NCI-H82 (cell line): ENCODE measurements around the gene RPS17.

ENCODE experiments used
- DNase-seq: peaks from one replicate; lab custom pipeline; 2025; lab: John Stamatoyannopoulos, UW

The RPS17 gene

GRCh38 chr15:82540055-82540983 lies at the start of gene RPS17:
TSS of gene RPS17 (minus strand) at chr15:82540457. CDS start at chr15:82540428, 29 bp downstream.
- DNase-seq, result no peak

- no peak for DNase-seq
Measured at GRCh38 chr15:82587805-82588204, 47.5 kb upstream of the RPS17 start.

- DNase-seq, result no peak
Measured at GRCh38 chr15:82585072-82585471, 44.8 kb upstream of the RPS17 start.

- DNase-seq, result no peak
Measured at GRCh38 chr15:82580713-82581112, 40.5 kb upstream of the RPS17 start.

GRCh38 chr15:82575335-82575734 lies 35.1 kb upstream of the RPS17 start:
- DNase-seq, result no peak

- no peak for DNase-seq
Measured at GRCh38 chr15:82572986-82573385, 32.7 kb upstream of the RPS17 start.

- peak; percentile 65 for DNase-seq
Measured at GRCh38 chr15:82572311-82572710, 32.1 kb upstream of the RPS17 start.

- peak; percentile 84 for DNase-seq
Measured at GRCh38 chr15:82571722-82572222, 31.5 kb upstream of the RPS17 start.

- DNase-seq, result peak; percentile 39
Measured at GRCh38 chr15:82570721-82571508, 30.7 kb upstream of the RPS17 start.

- no peak for DNase-seq
Measured at GRCh38 chr15:82569834-82570233, 29.6 kb upstream of the RPS17 start.

GRCh38 chr15:82568986-82569385 lies 28.7 kb upstream of the RPS17 start:
- no peak for DNase-seq

- DNase-seq, result no peak
Measured at GRCh38 chr15:82567661-82568060, 27.4 kb upstream of the RPS17 start.

GRCh38 chr15:82566690-82567089 lies 26.4 kb upstream of the RPS17 start:
- DNase-seq, result no peak

GRCh38 chr15:82558502-82558901 lies 18.2 kb upstream of the RPS17 start:
- no peak for DNase-seq

- DNase-seq, result no peak
Measured at GRCh38 chr15:82556315-82557035, 16.2 kb upstream of the RPS17 start.

GRCh38 chr15:82554849-82555248 lies 14.6 kb upstream of the RPS17 start:
- DNase-seq, result no peak

GRCh38 chr15:82554351-82554750 lies 14.1 kb upstream of the RPS17 start:
- no peak for DNase-seq

GRCh38 chr15:82553846-82554245 lies 13.6 kb upstream of the RPS17 start:
- no peak for DNase-seq

GRCh38 chr15:82552861-82553260 lies 12.6 kb upstream of the RPS17 start:
- DNase-seq, result no peak

GRCh38 chr15:82551646-82552247 lies 11.5 kb upstream of the RPS17 start:
- DNase-seq, result no peak

- no peak for DNase-seq
Measured at GRCh38 chr15:82549199-82549665, 9.0 kb upstream of the RPS17 start.

GRCh38 chr15:82548700-82549099 lies 8.4 kb upstream of the RPS17 start:
- no peak for DNase-seq
